KMS-11 (cell line): ENCODE results near the gene CDK1.

Experiments used
- H2AFZ ChIP-seq: fragments of 200-600 bp; sonication (generic); 2 replicates; pipeline ENCODE4 v1.6.1; 2016; ENCODE audit warnings: antibody characterized with exemption, mixed run types, low read depth
- H3K27ac ChIP-seq: fragments of 200-600 bp; sonication (generic); 2 replicates; pipeline ENCODE4 v1.6.1; 2016; ENCODE audit warnings: mild to moderate bottlenecking, mixed run types
- H3K27me3 ChIP-seq: fragments of 200-600 bp; sonication (generic); 2 replicates; pipeline ENCODE4 v1.6.1; 2017; ENCODE audit warnings: mild to moderate bottlenecking, low read depth, mixed run types, moderate library complexity; ENCODE audit not compliant: insufficient read depth
- H3K36me3 ChIP-seq: fragments of 200-600 bp; sonication (generic); 2 replicates; pipeline ENCODE4 v1.6.1; 2017; ENCODE audit warnings: mild to moderate bottlenecking, mixed run types; ENCODE audit not compliant: insufficient read depth
- H3K4me1 ChIP-seq: fragments of 200-600 bp; sonication (generic); 2 replicates; pipeline ENCODE4 v1.6.1; 2016; ENCODE audit warnings: mild to moderate bottlenecking, low read depth, mixed run types; ENCODE audit not compliant: poor library complexity, severe bottlenecking
- H3K4me2 ChIP-seq: fragments of 200-600 bp; sonication (generic); 2 replicates; pipeline ENCODE4 v1.7.0; 2016; ENCODE audit warnings: mild to moderate bottlenecking, mixed run types
- H3K4me3 ChIP-seq: fragments of 200-600 bp; sonication (generic); IDR thresholded peaks from 2 replicates; pipeline ENCODE4 v1.6.1; 2017; ENCODE audit warnings: low read depth, low read length, mixed read lengths; ENCODE audit not compliant: insufficient read depth
- H3K79me2 ChIP-seq: fragments of 200-600 bp; sonication (generic); 2 replicates; pipeline ENCODE4 v1.6.1; 2016; ENCODE audit warnings: low read depth, mixed run types; ENCODE audit not compliant: insufficient read depth
- H3K9ac ChIP-seq: fragments of 200-600 bp; sonication (generic); 2 replicates; pipeline ENCODE4 v1.6.1; 2016; ENCODE audit warnings: mild to moderate bottlenecking, mixed run types
- H4K20me1 ChIP-seq: fragments of 200-600 bp; sonication (generic); 2 replicates; pipeline ENCODE4 v1.6.1; 2016; ENCODE audit warnings: mild to moderate bottlenecking, mixed run types; ENCODE audit not compliant: insufficient read depth
- TF ChIP-seq, protein P1 (sequence below): fragments of 200-600 bp; sonication (generic); conservative IDR thresholded peaks from 2 replicates; pipeline ENCODE4 v1.6.1; 2017; ENCODE audit warnings: low read depth, mild to moderate bottlenecking, antibody characterized with exemption, low read length, moderate library complexity, mixed read lengths

CDK1 gene

DNA sequence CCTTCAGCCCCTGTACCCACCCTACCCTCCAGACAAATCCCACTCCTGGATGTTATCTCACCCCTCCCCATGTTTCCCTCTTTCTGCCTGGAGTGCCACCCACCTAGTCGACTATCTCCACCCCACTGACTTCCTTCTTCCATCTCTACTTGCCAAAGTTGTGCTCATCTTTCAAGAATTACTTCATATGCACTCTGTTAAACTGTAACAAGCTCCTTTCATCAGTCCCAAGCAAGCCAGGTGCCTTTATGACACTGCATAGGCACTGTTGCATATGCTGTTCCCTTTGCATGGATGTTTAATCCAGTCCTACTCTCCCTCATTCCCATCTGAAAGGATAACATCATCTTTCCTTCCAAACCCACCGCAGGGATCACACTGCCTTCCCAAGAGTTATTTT, 8.9 kb upstream of the CDK1 start:
- no peak overlapping the region for H2AFZ ChIP-seq
- H3K9ac ChIP-seq, result no peak overlapping the region

DNA sequence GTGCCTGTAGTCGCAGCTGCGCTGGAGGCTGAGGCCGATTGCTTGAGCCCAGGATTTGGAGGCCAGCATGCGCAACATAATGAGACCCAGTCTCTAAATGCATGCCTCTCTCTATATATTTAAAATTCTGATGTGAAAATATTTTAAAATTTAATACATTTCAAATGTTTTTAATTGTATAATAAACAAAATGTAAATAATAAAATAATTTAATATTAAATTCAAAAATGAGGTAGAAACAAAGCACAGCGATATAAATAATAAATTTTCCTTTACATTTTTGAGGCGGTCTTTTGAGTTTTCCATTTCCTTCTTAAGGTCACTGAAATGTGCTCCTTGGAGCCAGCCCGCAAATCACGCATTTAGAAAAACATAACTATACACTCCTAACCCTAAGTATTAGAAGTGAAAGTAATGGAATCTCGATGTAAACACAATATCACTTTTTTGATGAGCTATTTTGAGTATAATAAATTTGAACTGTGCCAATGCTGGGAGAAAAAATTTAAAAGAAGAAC, 523 bp upstream of the CDK1 start:
- H3K36me3 ChIP-seq, result 0 out of 2 replicates have a peak, but pooled peaks cover 4% of the 10 kb centered on the region
- H3K4me3 ChIP-seq, result no peak overlapping the region
- peak overlapping the region; percentile 85; the same call in 1 of the 2 replicates for H3K27ac ChIP-seq
- H3K4me2 ChIP-seq, result peak overlapping the region; percentile 33; the same call in 1 of the 2 replicates
- no peaks in the 10 kb centered on the region for H3K27me3 ChIP-seq
- H3K79me2 ChIP-seq, result peaks cover 45% of the 10 kb centered on the region
- peaks cover 33% of the 10 kb centered on the region for H3K4me1 ChIP-seq
- TF ChIP-seq, protein P1, sequence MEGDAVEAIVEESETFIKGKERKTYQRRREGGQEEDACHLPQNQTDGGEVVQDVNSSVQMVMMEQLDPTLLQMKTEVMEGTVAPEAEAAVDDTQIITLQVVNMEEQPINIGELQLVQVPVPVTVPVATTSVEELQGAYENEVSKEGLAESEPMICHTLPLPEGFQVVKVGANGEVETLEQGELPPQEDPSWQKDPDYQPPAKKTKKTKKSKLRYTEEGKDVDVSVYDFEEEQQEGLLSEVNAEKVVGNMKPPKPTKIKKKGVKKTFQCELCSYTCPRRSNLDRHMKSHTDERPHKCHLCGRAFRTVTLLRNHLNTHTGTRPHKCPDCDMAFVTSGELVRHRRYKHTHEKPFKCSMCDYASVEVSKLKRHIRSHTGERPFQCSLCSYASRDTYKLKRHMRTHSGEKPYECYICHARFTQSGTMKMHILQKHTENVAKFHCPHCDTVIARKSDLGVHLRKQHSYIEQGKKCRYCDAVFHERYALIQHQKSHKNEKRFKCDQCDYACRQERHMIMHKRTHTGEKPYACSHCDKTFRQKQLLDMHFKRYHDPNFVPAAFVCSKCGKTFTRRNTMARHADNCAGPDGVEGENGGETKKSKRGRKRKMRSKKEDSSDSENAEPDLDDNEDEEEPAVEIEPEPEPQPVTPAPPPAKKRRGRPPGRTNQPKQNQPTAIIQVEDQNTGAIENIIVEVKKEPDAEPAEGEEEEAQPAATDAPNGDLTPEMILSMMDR, result no peak
- peaks cover 27% of the 10 kb centered on the region for H4K20me1 ChIP-seq
- peak overlapping the region; percentile 45; the same call in 1 of the 2 replicates for H2AFZ ChIP-seq
- peak overlapping the region; percentile 87; the same call in 1 of the 2 replicates for H3K9ac ChIP-seq

More for the DNA sequence above, 8.9 kb upstream of the CDK1 start:
- Histone ChIP-seq H3K27me3 (no peaks in the 10 kb centered on the region), H3K4me3 (no peak overlapping the region), H3K4me2 (no peak overlapping the region), H4K20me1 (no peaks in the 10 kb centered on the region), H3K79me2 (no peaks in the 10 kb centered on the region), H3K27ac (no peak overlapping the region), H3K36me3 (no peaks in the 10 kb centered on the region), H3K4me1 (peaks cover 16% of the 10 kb centered on the region)
- TF ChIP-seq, protein P1, result no peak

DNA sequence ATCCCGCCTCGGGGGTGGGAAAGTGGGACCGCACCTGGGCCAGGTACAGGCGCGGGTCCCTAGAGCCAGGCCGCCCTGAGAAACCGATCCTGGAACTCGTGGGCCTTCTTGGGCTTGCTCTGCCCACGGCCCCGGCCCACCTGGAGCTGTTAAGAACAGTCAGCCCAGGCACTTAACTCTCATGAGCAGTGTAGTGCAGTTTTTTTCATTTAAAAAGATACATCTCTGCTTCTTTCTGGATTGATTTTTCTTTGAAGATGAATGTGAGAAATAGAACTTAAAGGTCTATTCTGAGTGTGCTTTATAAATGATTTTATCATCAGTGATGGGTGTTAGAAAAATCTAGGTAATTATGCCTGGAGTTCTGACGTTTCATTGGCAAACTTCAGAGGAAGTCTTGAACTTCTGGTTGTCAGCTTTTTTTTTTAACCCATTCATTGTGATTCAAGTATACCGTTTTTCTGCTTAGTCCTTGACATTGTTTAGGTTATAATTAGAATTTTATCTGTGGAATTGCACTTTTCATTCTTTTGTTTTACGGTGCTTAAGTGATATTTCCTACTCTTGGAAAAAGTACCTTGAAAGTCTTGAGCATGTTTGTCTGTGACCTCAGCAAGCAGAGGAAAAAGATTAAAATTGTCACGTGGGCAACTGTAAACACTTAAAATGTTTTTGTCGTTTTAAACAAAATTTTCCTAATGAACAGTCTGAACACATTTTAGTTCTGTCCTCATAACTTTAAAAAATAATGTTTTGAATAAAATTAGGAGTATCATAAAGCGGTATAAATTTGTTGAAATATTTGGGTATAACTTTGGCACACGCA, 906 bp downstream of the CDK1 start:
- Histone ChIP-seq H3K4me1 (peaks cover 43% of the 10 kb centered on the region), H3K4me3 (peak overlapping the region; percentile 32), H3K27me3 (no peaks in the 10 kb centered on the region), H3K9ac (peak overlapping the region; percentile 87), H3K79me2 (peaks cover 59% of the 10 kb centered on the region), H3K36me3 (peaks cover 10% of the 10 kb centered on the region; the same call in 1 of the 2 replicates), H3K27ac (peak overlapping the region; percentile 85), H3K4me2 (peak overlapping the region; percentile 91), H2AFZ (peak overlapping the region; percentile 39), H4K20me1 (peaks cover 27% of the 10 kb centered on the region)
- TF ChIP-seq, protein P1, result no peak

DNA sequence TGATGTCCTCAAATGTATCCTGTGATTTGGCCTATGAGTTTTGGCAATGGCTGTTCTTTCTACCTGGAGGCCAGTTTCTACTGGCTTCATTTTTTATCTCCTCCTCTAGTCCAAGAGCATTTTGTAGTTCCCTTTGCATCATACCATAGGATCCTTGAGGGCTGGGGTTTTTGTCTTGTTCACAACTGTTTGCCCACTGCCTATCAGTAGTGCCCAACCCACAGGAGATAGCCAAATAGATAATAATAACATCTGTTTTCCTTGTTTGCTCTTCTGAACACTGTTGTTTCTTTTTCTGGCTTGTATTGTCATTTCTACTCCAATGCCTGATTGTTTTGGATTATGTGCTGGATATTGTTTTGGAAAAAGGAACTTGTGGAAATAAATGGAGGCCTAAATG, 3.4 kb downstream of the CDK1 start:
- Histone ChIP-seq H3K4me3 (no peak overlapping the region), H2AFZ (no peak overlapping the region), H3K27me3 (no peaks in the 10 kb centered on the region), H3K4me1 (peaks cover 55% of the 10 kb centered on the region), H4K20me1 (peaks cover 33% of the 10 kb centered on the region), H3K9ac (no peak overlapping the region), H3K36me3 (peaks cover 21% of the 10 kb centered on the region; the same call in 1 of the 2 replicates), H3K79me2 (peaks cover 82% of the 10 kb centered on the region), H3K27ac (no peak overlapping the region), H3K4me2 (peak overlapping the region; percentile 91)
- TF ChIP-seq, protein P1, result no peak
